Testis (tissue), 2 donors: Measurements from ENCODE around the gene INPP5A.

Source experiments
- CTCF ChIP-seq, 3 experiments: fragments of 450-650 bp in 2 of 3; fragments of 200-600 bp in 1 of 3; sonication (generic) in 1 of 3; IDR thresholded peaks; one replicate each; pipeline ENCODE4 v1.5.1; 2016 to 2019; ENCODE audit warnings: antibody characterized with exemption in 3 of 3, mild to moderate bottlenecking in 2 of 3, moderate library complexity in 1 of 3
- POLR2A ChIP-seq: fragments of 450-650 bp; IDR thresholded peaks from one replicate; pipeline ENCODE4 v1.6.1; 2017; ENCODE audit warnings: antibody characterized with exemption, mild to moderate bottlenecking, moderate library complexity

DNA sequence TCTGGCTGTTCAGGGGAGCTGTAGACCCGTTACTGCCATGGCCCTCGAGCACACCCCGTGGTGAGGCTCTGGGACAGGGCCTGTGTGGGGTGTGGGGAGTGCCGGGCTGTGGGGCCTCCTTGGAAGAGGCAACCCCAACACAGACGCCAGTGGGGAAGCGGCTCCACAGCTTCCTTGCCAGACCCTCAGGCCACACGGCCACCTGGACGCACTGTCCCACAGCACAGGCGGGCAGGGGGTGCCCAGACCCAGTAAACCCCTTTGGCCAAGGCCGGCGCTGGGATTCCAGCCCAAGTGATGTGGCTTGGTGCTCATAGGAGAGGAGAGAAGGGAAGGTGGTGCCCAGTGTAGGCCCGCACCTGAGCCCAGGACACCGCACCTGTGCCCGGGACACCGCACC is 261.3 kb downstream of the INPP5A start:
- no peak for TF ChIP-seq CTCF (IDR thresholded peaks at IDR 0.05)
- no peak for TF ChIP-seq POLR2A
